Natural killer cell (primary cell): ENCODE results near the gene GPR137B. TPM values are rescaled to one million over a fixed set of nuclear protein-coding genes. Genes with fewer than 3 reads are reported as not detected.

Experiments used
- ATAC-seq, 3 donors: fragments of 150-1000 bp in 2 of 3; fragments of 200-7000 bp in 1 of 3; cut with Tn5 transposase; 1 replicate in 1 of 3; 2 replicates in 2 of 3; pipeline ENCODE4 v1.10.0; 2021; ENCODE audit warnings: mild to moderate bottlenecking in 2 of 3, moderate library complexity in 2 of 3
- DNase-seq, 2 donors: peaks; one replicate each; pipeline versions ENCODE4 v3.0.0 to v3.0.0-alpha.2; 2013 to 2021; ENCODE audit warnings: mixed read lengths in 1 of 2
- H3K27ac ChIP-seq: one replicate; pipeline ENCODE4 v1.5.1; 2013; ENCODE audit warnings: mild to moderate bottlenecking, low read length
- H3K27me3 ChIP-seq: one replicate; pipeline ENCODE4 v1.6.1; 2013; ENCODE audit warnings: low read length; ENCODE audit not compliant: control insufficient read depth, insufficient read depth
- H3K36me3 ChIP-seq: one replicate; pipeline ENCODE4 v1.6.1; 2013; ENCODE audit warnings: low read length; ENCODE audit not compliant: control insufficient read depth, insufficient read depth
- H3K4me1 ChIP-seq: one replicate; pipeline ENCODE4 v1.6.1; 2013; ENCODE audit warnings: low read length; ENCODE audit not compliant: control insufficient read depth, insufficient read depth
- H3K4me3 ChIP-seq: one replicate; pipeline ENCODE4 v1.5.1; 2013; ENCODE audit warnings: low read length
- H3K9me3 ChIP-seq: one replicate; pipeline ENCODE4 v1.6.1; 2013; ENCODE audit warnings: low read length; ENCODE audit not compliant: control insufficient read depth, insufficient read depth
- H3K27ac Mint-ChIP-seq, 2 donors: one replicate each; pipeline ENCODE4 v1.8.0; 2022; ENCODE audit warnings: mild to moderate bottlenecking in 2 of 2, mixed read lengths in 2 of 2, moderate library complexity in 1 of 2
- H3K27me3 Mint-ChIP-seq, 2 donors: one replicate each; pipeline ENCODE4 v1.8.0; 2022; ENCODE audit warnings: low read depth in 2 of 2, mixed read lengths in 2 of 2
- H3K36me3 Mint-ChIP-seq: one replicate; pipeline ENCODE4 v1.8.0; 2022; ENCODE audit warnings: mixed read lengths
- H3K4me1 Mint-ChIP-seq, 2 donors: one replicate each; pipeline ENCODE4 v1.8.0; 2022; ENCODE audit warnings: mixed read lengths in 2 of 2
- H3K4me3 Mint-ChIP-seq: one replicate; pipeline ENCODE4 v1.8.0; 2022; ENCODE audit warnings: mild to moderate bottlenecking, moderate library complexity, mixed read lengths
- H3K9me3 Mint-ChIP-seq, 2 donors: one replicate each; pipeline ENCODE4 v1.8.0; 2022; ENCODE audit warnings: mixed read lengths in 2 of 2
- WGBS: methylation state at CpG from one replicate; pipeline ENCODE4 v1.1.7; 2013; ENCODE audit warnings: missing lambda C conversion rate; ENCODE audit not compliant: insufficient coverage; 5-methylcytosine and 5-hydroxymethylcytosine counted together
- intact Hi-C: fragments of 100-400 bp; cut with micrococcal nuclease; formaldehyde crosslinking; loops from one replicate; pipeline ENCODE4 v1.14.2; 2022
- total RNA-seq, 4 donors: library from RNA; stranded (reverse); fragments of 120-200 nt in 1 of 4; gene quantifications; one replicate each; pipeline versions ENCODE4 v1.2.3 to v1.2.4, GENCODE V29; 2013 to 2022
- TF ChIP-seq, protein P1 (sequence below): fragments of 200-600 bp; IDR thresholded peaks from one replicate; pipeline ENCODE4 v1.8.0; 2022; ENCODE audit warnings: antibody characterized with exemption

The GPR137B gene
- total RNA-seq, 3 donors from 2014 or later (not counting 1 experiment from before 2014, with no cell fraction given), result 13.3 to 13.8 (median 13.5) TPM

DNA sequence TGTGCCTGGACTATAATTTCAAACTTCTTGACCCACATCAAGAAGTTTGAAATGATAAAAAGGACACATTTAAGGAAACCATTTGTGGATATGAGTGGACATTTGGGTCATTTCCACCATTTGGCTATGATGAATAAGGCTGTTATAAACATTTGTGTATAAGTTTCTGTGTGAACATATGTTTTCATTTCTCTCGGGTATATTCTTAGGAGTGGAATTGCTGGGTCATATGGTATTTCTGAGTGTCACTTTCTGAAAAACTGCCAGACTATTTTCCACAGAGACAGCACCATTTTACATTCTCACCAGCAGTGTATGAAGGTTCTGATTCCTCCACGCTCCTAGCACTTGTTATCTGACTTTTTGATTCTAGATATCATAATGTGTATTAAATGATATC is 50.8 kb downstream of the GPR137B start:
- 100% methylated on average over 1 of the region's 2 CpGs for WGBS
- ATAC-seq, result no peak
- H3K9me3 ChIP-seq, result no peaks in the 10 kb centered on the region
- Mint-ChIP-seq H3K4me1 (peaks cover 0 to 4% of the 10 kb centered on the region in 2 donors), H3K27ac (no peak overlapping the region), H3K4me3 (no peak overlapping the region), H3K27me3 (no peaks in the 10 kb centered on the region), H3K9me3 (peaks cover 7 to 8% of the 10 kb centered on the region in 2 donors), H3K36me3 (peaks cover 64% of the 10 kb centered on the region)
- no peaks in the 10 kb centered on the region for H3K4me1 ChIP-seq
- no peaks in the 10 kb centered on the region for H3K27me3 ChIP-seq
- no peak overlapping the region for H3K27ac ChIP-seq
- no peak for DNase-seq
- H3K4me3 ChIP-seq, result no peak overlapping the region
- intact Hi-C loops, result loop anchor here (10.0 kb wide), 1 partner anchor 58 kb away; no protein-coding TSS in a partner anchor
- TF ChIP-seq, protein P1, sequence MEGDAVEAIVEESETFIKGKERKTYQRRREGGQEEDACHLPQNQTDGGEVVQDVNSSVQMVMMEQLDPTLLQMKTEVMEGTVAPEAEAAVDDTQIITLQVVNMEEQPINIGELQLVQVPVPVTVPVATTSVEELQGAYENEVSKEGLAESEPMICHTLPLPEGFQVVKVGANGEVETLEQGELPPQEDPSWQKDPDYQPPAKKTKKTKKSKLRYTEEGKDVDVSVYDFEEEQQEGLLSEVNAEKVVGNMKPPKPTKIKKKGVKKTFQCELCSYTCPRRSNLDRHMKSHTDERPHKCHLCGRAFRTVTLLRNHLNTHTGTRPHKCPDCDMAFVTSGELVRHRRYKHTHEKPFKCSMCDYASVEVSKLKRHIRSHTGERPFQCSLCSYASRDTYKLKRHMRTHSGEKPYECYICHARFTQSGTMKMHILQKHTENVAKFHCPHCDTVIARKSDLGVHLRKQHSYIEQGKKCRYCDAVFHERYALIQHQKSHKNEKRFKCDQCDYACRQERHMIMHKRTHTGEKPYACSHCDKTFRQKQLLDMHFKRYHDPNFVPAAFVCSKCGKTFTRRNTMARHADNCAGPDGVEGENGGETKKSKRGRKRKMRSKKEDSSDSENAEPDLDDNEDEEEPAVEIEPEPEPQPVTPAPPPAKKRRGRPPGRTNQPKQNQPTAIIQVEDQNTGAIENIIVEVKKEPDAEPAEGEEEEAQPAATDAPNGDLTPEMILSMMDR, result no peak
- H3K36me3 ChIP-seq, result no peaks in the 10 kb centered on the region

DNA sequence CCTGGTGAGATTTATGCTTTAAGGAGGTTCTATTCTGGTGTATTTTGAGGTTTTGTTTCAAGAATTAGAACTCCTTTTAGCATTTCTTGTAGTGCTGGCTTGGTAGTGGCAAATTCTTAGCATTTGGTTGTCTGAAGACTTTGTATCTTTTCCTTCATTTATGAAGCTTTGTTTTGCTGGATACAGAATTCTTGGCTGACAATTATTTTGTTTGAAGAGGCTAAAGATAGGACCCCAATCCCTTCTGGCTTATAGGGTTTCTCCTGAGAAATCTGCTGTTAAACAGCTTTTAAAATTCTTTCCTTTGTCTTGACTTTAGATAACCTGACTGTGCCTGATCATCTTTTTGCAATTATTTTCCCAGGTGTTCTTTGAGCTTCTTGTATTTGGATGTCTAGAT is 58.6 kb downstream of the GPR137B start:
- no peak overlapping the region for H3K4me3 ChIP-seq
- TF ChIP-seq, protein P1, result no peak
- no peak overlapping the region for H3K27ac ChIP-seq
- Mint-ChIP-seq H3K27ac (no peak overlapping the region), H3K27me3 (no peaks in the 10 kb centered on the region), H3K36me3 (peaks cover 74% of the 10 kb centered on the region), H3K9me3 (peaks cover 18 to 25% of the 10 kb centered on the region in 2 donors), H3K4me3 (no peak overlapping the region), H3K4me1 (peaks cover 4% of the 10 kb centered on the region in 2 donors)
- H3K4me1 ChIP-seq, result no peaks in the 10 kb centered on the region
- no peaks in the 10 kb centered on the region for H3K27me3 ChIP-seq
- intact Hi-C loops, result no loop called here
- peaks cover 10% of the 10 kb centered on the region for H3K9me3 ChIP-seq
- no peak for ATAC-seq
- no peak for DNase-seq
- no peaks in the 10 kb centered on the region for H3K36me3 ChIP-seq

- TF ChIP-seq, protein P1, result no peak
- Histone ChIP-seq H3K4me1 (no peaks in the 10 kb centered on the region), H3K36me3 (peaks cover 2% of the 10 kb centered on the region), H3K27ac (no peak overlapping the region), H3K9me3 (peaks cover 10% of the 10 kb centered on the region), H3K27me3 (no peaks in the 10 kb centered on the region), H3K4me3 (no peak overlapping the region)
- Mint-ChIP-seq H3K9me3 (peaks cover 18 to 25% of the 10 kb centered on the region in 2 donors), H3K4me3 (no peak overlapping the region), H3K27ac (no peak overlapping the region), H3K36me3 (peaks cover 70% of the 10 kb centered on the region), H3K4me1 (peaks cover 4% of the 10 kb centered on the region in 2 donors), H3K27me3 (no peaks in the 10 kb centered on the region)
- 100% methylated on average over 1 of the region's 1 CpG for WGBS
- DNase-seq, result no peak
- intact Hi-C loops, result no loop called here
- ATAC-seq, result no peak
These were observed 59.4 kb downstream of the GPR137B start for GRCh38 chr1:236201786-236202185.

DNA sequence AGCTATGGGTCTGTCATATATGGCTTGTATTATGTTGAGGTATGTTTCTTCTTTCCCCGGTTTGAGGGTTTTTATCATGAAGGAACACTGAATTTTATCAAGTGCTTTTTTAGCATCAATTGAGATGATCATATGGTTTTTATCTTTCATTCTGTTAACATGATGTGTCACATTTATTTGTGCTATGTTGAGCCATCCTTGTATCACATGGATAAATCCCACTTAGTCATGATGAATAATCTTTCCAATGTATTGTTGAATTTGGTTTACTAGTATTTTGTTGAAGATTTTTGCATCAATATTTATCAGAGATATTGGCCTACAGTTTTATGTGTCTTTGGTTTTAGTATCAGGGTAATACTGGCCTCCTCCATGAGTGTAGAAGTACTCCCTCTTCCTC is 61.7 kb downstream of the GPR137B start:
- Histone ChIP-seq H3K27ac (no peak overlapping the region), H3K36me3 (peaks cover 2% of the 10 kb centered on the region), H3K9me3 (peaks cover 10% of the 10 kb centered on the region), H3K4me3 (no peak overlapping the region), H3K27me3 (no peaks in the 10 kb centered on the region), H3K4me1 (no peaks in the 10 kb centered on the region)
- DNase-seq (no peak), ATAC-seq (no peak)
- Mint-ChIP-seq H3K9me3 (peaks cover 15 to 17% of the 10 kb centered on the region in 2 donors), H3K36me3 (peaks cover 49% of the 10 kb centered on the region), H3K4me3 (no peak overlapping the region), H3K27ac (no peak overlapping the region), H3K4me1 (peaks cover 4% of the 10 kb centered on the region in 2 donors), H3K27me3 (no peaks in the 10 kb centered on the region)
- TF ChIP-seq, protein P1, result no peak
- no CpG with 5 or more reads among the region's 1 CpG for WGBS
- intact Hi-C loops, result no loop called here
